HFF-Myc (cell line): Measurements from ENCODE around the gene NTF4.
"Not testable (repeated sequence)": the region's sequence is repeated elsewhere in the genome, so short reads cannot be mapped to it uniquely, and the experiment has no call there.

ENCODE experiments used
- DNase-seq: peaks from one replicate; pipeline ENCODE4 v3.0.0-alpha.2; 2011; ENCODE audit warnings: low read depth; ENCODE audit errors: extremely low read depth
- H3K4me3 ChIP-seq: replicated peaks from 2 replicates; pipeline ENCODE4 v1.5.1; 2011; ENCODE audit warnings: low read depth, mild to moderate bottlenecking, control low read depth, low read length
- CTCF ChIP-seq: IDR thresholded peaks from 2 replicates; pipeline ENCODE4 v1.5.1; 2012; ENCODE audit warnings: mild to moderate bottlenecking, low read depth, low read length, control low read depth; ENCODE audit errors: missing control alignments

NTF4 gene

GRCh38 chr19:49020342-49020741, 44.3 kb downstream of the NTF4 start:
- no peak overlapping the region for H3K4me3 ChIP-seq
- DNase-seq, result no peak
- TF ChIP-seq CTCF, result no peak

GRCh38 chr19:49019242-49019932, 45.2 kb downstream of the NTF4 start:
- TF ChIP-seq CTCF, result no peak
- H3K4me3 ChIP-seq, result no peak overlapping the region; the same call in 1 of the 2 replicates
- DNase-seq, result no peak

- peak overlapping the region; percentile 29 for H3K4me3 ChIP-seq
Observed at GRCh38 chr19:49018388-49019241, 46.0 kb downstream of the NTF4 start.

GRCh38 chr19:49017666-49018351, 46.8 kb downstream of the NTF4 start:
- peak overlapping the region; percentile 29 for H3K4me3 ChIP-seq
- DNase-seq, result peak; percentile 26
- peak; percentile 39 for TF ChIP-seq CTCF

More at GRCh38 chr19:49018388-49019241, 46.0 kb downstream of the NTF4 start:
- not testable (repeated sequence) for DNase-seq

GRCh38 chr19:49017041-49017665, 47.5 kb downstream of the NTF4 start, which contains the start of gene LHB:
Gene LHB, minus strand, starts transcription at chr19:49017091. Its CDS starts 10 bp downstream, at chr19:49017081.
- no peak for TF ChIP-seq CTCF
- DNase-seq, result no peak
- H3K4me3 ChIP-seq, result peak within 1 kb of the TSS; percentile 29

- no peak overlapping the region for H3K4me3 ChIP-seq
- no peak for TF ChIP-seq CTCF
- DNase-seq, result no peak
Observed at GRCh38 chr19:49016067-49016839, 48.4 kb downstream of the NTF4 start.
